GM12892 (cell line): ENCODE results near the gene PLD1.

Experiments used
- POLR2A ChIP-seq: IDR thresholded peaks from 2 replicates; pipeline ENCODE4 v1.6.1; 2011; ENCODE audit warnings: low read depth, low read length, control low read depth
- POLR2AphosphoS5 ChIP-seq: IDR thresholded peaks from 2 replicates; pipeline ENCODE4 v1.6.1; 2011; ENCODE audit warnings: low read depth, low read length, control low read depth
- TAF1 ChIP-seq: IDR thresholded peaks from 2 replicates; pipeline ENCODE4 v1.6.1; 2011; ENCODE audit warnings: low read depth, mild to moderate bottlenecking, control low read depth, low read length, borderline replicate concordance

DNA sequence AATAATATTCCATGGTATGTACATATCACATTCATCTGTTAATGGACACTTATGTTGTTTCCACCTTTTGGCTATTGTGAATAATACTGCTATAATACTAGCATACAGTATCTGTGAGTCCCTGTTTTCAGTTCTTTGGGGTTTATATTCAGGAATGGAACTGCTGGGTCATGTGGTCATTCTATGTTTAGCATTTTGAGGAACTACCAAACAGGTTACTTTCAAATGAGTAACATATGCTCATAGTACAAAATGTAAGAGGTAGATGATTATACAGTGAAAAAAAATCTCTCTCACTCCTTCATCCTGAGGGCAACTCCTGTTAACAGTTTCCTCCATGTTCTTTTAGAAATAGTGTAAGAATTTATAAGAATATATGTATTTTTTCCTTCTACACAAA, 162.2 kb downstream of the PLD1 start:
- TF ChIP-seq TAF1: no peak
- no peak for TF ChIP-seq POLR2A
- TF ChIP-seq POLR2AphosphoS5: no peak
